ENCODE measurements around the gene PARD6G. TPM values are rescaled to one million over a fixed set of nuclear protein-coding genes. Genes with fewer than 3 reads are reported as not detected.

PARD6G gene
- total RNA-seq, 1 donor from 2014 or later: 25.2 TPM

GRCh38 chr18:80252136-80252535 lies 4.8 kb upstream of the PARD6G start:
- Mint-ChIP-seq H3K36me3 (ENCODE audit: unreplicated experiment) (peaks cover 13% of the 10 kb centered on the region), H3K4me3 (ENCODE audit: unreplicated experiment) (no peak overlapping the region), H3K27ac (ENCODE audit: unreplicated experiment) (no peak overlapping the region), H3K4me1 (ENCODE audit: low read depth, unreplicated experiment) (no peaks in the 10 kb centered on the region), H3K27me3 (ENCODE audit: unreplicated experiment) (peaks cover 18% of the 10 kb centered on the region), H3K9me3 (ENCODE audit: unreplicated experiment) (peaks cover 4% of the 10 kb centered on the region)
- TF ChIP-seq CTCF (IDR thresholded peaks at IDR 0.05; ENCODE audit: partially characterized antibody, unreplicated experiment): no peak
- DNase-seq: no peak

GRCh38 chr18:80251700-80252099 lies 4.4 kb upstream of the PARD6G start:
- no peak overlapping the region for H3K27ac Mint-ChIP-seq (ENCODE audit: unreplicated experiment)
- DNase-seq: no peak
- TF ChIP-seq CTCF (IDR thresholded peaks at IDR 0.05; ENCODE audit: partially characterized antibody, unreplicated experiment): no peak
- H3K9me3 Mint-ChIP-seq (ENCODE audit: unreplicated experiment): peaks cover 4% of the 10 kb centered on the region
- H3K27me3 Mint-ChIP-seq (ENCODE audit: unreplicated experiment): peaks cover 18% of the 10 kb centered on the region
- no peaks in the 10 kb centered on the region for H3K4me1 Mint-ChIP-seq (ENCODE audit: low read depth, unreplicated experiment)
- peaks cover 13% of the 10 kb centered on the region for H3K36me3 Mint-ChIP-seq (ENCODE audit: unreplicated experiment)
- no peak overlapping the region for H3K4me3 Mint-ChIP-seq (ENCODE audit: unreplicated experiment)

GRCh38 chr18:80250740-80251364 lies 3.5 kb upstream of the PARD6G start:
- H3K4me3 Mint-ChIP-seq (ENCODE audit: unreplicated experiment): no peak overlapping the region
- H3K36me3 Mint-ChIP-seq (ENCODE audit: unreplicated experiment): peaks cover 13% of the 10 kb centered on the region
- TF ChIP-seq CTCF (IDR thresholded peaks at IDR 0.05; ENCODE audit: partially characterized antibody, unreplicated experiment): no peak
- H3K27ac Mint-ChIP-seq (ENCODE audit: unreplicated experiment): no peak overlapping the region
- no peak for DNase-seq
- H3K27me3 Mint-ChIP-seq (ENCODE audit: unreplicated experiment): peaks cover 21% of the 10 kb centered on the region
- no peaks in the 10 kb centered on the region for H3K4me1 Mint-ChIP-seq (ENCODE audit: low read depth, unreplicated experiment)
- peaks cover 4% of the 10 kb centered on the region for H3K9me3 Mint-ChIP-seq (ENCODE audit: unreplicated experiment)

- peaks cover 19% of the 10 kb centered on the region for H3K27me3 Mint-ChIP-seq (ENCODE audit: unreplicated experiment)
- H3K36me3 Mint-ChIP-seq (ENCODE audit: unreplicated experiment): peaks cover 5% of the 10 kb centered on the region
- no peak for DNase-seq
- no peak for TF ChIP-seq CTCF (IDR thresholded peaks at IDR 0.05; ENCODE audit: partially characterized antibody, unreplicated experiment)
- H3K4me1 Mint-ChIP-seq (ENCODE audit: low read depth, unreplicated experiment): no peaks in the 10 kb centered on the region
- H3K4me3 Mint-ChIP-seq (ENCODE audit: unreplicated experiment): no peak overlapping the region
- peaks cover 4% of the 10 kb centered on the region for H3K9me3 Mint-ChIP-seq (ENCODE audit: unreplicated experiment)
- H3K27ac Mint-ChIP-seq (ENCODE audit: unreplicated experiment): no peak overlapping the region
These were observed 2.1 kb upstream of the PARD6G start for GRCh38 chr18:80249217-80250093.

Data from glutamatergic neuron (in vitro differentiated cells).